HEK293 (cell line): ENCODE data around the gene ZNF436.

Experiments
- GLI4 ChIP-seq: fragments of 450-650 bp; formaldehyde crosslinking; IDR thresholded peaks from 2 replicates; pipeline ENCODE4 v1.5.1; 2016; ENCODE audit warnings: missing biosample characterization, missing genetic modification characterization
- IKZF3 ChIP-seq: fragments of 450-650 bp; IDR thresholded peaks from 2 replicates; pipeline ENCODE4 v1.5.0; 2018; ENCODE audit warnings: missing biosample characterization, mild to moderate bottlenecking, missing genetic modification characterization, moderate library complexity
- KLF16 ChIP-seq: fragments of 450-650 bp; formaldehyde crosslinking; IDR thresholded peaks from 2 replicates; pipeline ENCODE4 v1.5.1; 2017; ENCODE audit warnings: missing biosample characterization, missing genetic modification characterization
- REPIN1 ChIP-seq: fragments of 450-650 bp; formaldehyde crosslinking; IDR thresholded peaks from 2 replicates; pipeline ENCODE4 v1.5.1; 2017; ENCODE audit warnings: missing biosample characterization, missing genetic modification characterization, low read depth
- SP2 ChIP-seq: fragments of 450-650 bp; formaldehyde crosslinking; IDR thresholded peaks from 2 replicates; pipeline ENCODE4 v1.5.1; 2016; ENCODE audit warnings: missing biosample characterization, missing genetic modification characterization
- SP7 ChIP-seq: fragments of 450-650 bp; formaldehyde crosslinking; IDR thresholded peaks from 2 replicates; pipeline ENCODE4 v1.5.1; 2016; ENCODE audit warnings: missing biosample characterization, missing genetic modification characterization
- YY1 ChIP-seq: fragments of 450-650 bp; formaldehyde crosslinking; IDR thresholded peaks from 2 replicates; pipeline ENCODE4 v1.5.1; 2018; ENCODE audit warnings: missing biosample characterization, missing genetic modification characterization
- ZBTB20 ChIP-seq: fragments of 450-650 bp; formaldehyde crosslinking; IDR thresholded peaks from 2 replicates; pipeline ENCODE4 v1.5.1; 2016; ENCODE audit warnings: missing biosample characterization, missing genetic modification characterization
- ZBTB8A ChIP-seq: fragments of 450-650 bp; formaldehyde crosslinking; IDR thresholded peaks from 2 replicates; pipeline ENCODE4 v1.5.1; 2016; ENCODE audit warnings: missing biosample characterization, missing genetic modification characterization
- ZEB2 ChIP-seq: fragments of 450-650 bp; formaldehyde crosslinking; IDR thresholded peaks from 2 replicates; pipeline ENCODE4 v1.5.1; 2016; ENCODE audit warnings: missing biosample characterization, missing genetic modification characterization
- ZFP69B ChIP-seq: fragments of 450-650 bp; formaldehyde crosslinking; IDR thresholded peaks from 2 replicates; pipeline ENCODE4 v1.5.1; 2016; ENCODE audit warnings: missing biosample characterization, missing genetic modification characterization
- ZNF184 ChIP-seq: fragments of 450-650 bp; IDR thresholded peaks from 2 replicates; pipeline ENCODE4 v1.5.1; 2018; ENCODE audit warnings: missing biosample characterization, mild to moderate bottlenecking, missing genetic modification characterization
- ZNF239 ChIP-seq: fragments of 450-650 bp; formaldehyde crosslinking; IDR thresholded peaks from 2 replicates; pipeline ENCODE4 v1.5.1; 2016; ENCODE audit warnings: missing biosample characterization, missing genetic modification characterization
- ZNF24 ChIP-seq: fragments of 450-650 bp; formaldehyde crosslinking; IDR thresholded peaks from 2 replicates; pipeline ENCODE4 v1.5.1; 2016; ENCODE audit warnings: missing biosample characterization, missing genetic modification characterization
- ZNF324 ChIP-seq: fragments of 450-650 bp; formaldehyde crosslinking; IDR thresholded peaks from 2 replicates; pipeline ENCODE4 v1.5.1; 2016; ENCODE audit warnings: missing biosample characterization, missing genetic modification characterization
- ZNF335 ChIP-seq: fragments of 450-650 bp; formaldehyde crosslinking; conservative IDR thresholded peaks from 2 replicates; pipeline ENCODE4 v1.5.1; 2016; ENCODE audit warnings: missing biosample characterization, missing genetic modification characterization
- ZNF514 ChIP-seq: fragments of 450-650 bp; formaldehyde crosslinking; IDR thresholded peaks from 2 replicates; pipeline ENCODE4 v1.5.1; 2016; ENCODE audit warnings: missing biosample characterization, missing genetic modification characterization
- ZNF560 ChIP-seq: fragments of 450-650 bp; formaldehyde crosslinking; IDR thresholded peaks from 2 replicates; pipeline ENCODE4 v1.5.1; 2017; ENCODE audit warnings: missing biosample characterization, missing genetic modification characterization, borderline replicate concordance
- ZNF610 ChIP-seq: fragments of 450-650 bp; formaldehyde crosslinking; IDR thresholded peaks from 2 replicates; pipeline ENCODE4 v1.5.1; 2016; ENCODE audit warnings: missing biosample characterization, missing genetic modification characterization, borderline replicate concordance
- ZNF626 ChIP-seq: fragments of 450-650 bp; sonication (Bioruptor Pico); formaldehyde crosslinking; IDR thresholded peaks from 2 replicates; pipeline ENCODE4 v1.5.1; 2018; ENCODE audit warnings: missing biosample characterization, missing genetic modification characterization, inconsistent platforms
- ZNF747 ChIP-seq: fragments of 450-650 bp; formaldehyde crosslinking; IDR thresholded peaks from 2 replicates; pipeline ENCODE4 v1.5.1; 2016; ENCODE audit warnings: missing biosample characterization, missing genetic modification characterization
- ZNF791 ChIP-seq: fragments of 450-650 bp; formaldehyde crosslinking; IDR thresholded peaks from 2 replicates; pipeline ENCODE4 v1.5.1; 2016; ENCODE audit warnings: missing biosample characterization, missing genetic modification characterization
- ZNF792 ChIP-seq: fragments of 450-650 bp; formaldehyde crosslinking; IDR thresholded peaks from 2 replicates; pipeline ENCODE4 v1.5.1; 2016; ENCODE audit warnings: missing biosample characterization, missing genetic modification characterization
- TF ChIP-seq, protein P1 (sequence below): fragments of 450-650 bp; formaldehyde crosslinking; conservative IDR thresholded peaks from 2 replicates; pipeline ENCODE4 v1.5.1; 2016; ENCODE audit warnings: low read depth, missing biosample characterization, missing genetic modification characterization
- TF ChIP-seq, protein P2 (sequence below): fragments of 450-650 bp; formaldehyde crosslinking; IDR thresholded peaks from 2 replicates; pipeline ENCODE4 v1.5.1; 2016; ENCODE audit warnings: missing biosample characterization, missing genetic modification characterization
- TF ChIP-seq, protein P3 (sequence below): fragments of 450-650 bp; formaldehyde crosslinking; IDR thresholded peaks from 2 replicates; pipeline ENCODE4 v1.5.1; 2016; ENCODE audit warnings: missing biosample characterization, missing genetic modification characterization
- TF ChIP-seq, protein P4 (sequence below): fragments of 450-650 bp; formaldehyde crosslinking; IDR thresholded peaks from 2 replicates; pipeline ENCODE4 v1.5.1; 2016; ENCODE audit warnings: missing biosample characterization, missing genetic modification characterization, borderline replicate concordance

ZNF436 gene

DNA sequence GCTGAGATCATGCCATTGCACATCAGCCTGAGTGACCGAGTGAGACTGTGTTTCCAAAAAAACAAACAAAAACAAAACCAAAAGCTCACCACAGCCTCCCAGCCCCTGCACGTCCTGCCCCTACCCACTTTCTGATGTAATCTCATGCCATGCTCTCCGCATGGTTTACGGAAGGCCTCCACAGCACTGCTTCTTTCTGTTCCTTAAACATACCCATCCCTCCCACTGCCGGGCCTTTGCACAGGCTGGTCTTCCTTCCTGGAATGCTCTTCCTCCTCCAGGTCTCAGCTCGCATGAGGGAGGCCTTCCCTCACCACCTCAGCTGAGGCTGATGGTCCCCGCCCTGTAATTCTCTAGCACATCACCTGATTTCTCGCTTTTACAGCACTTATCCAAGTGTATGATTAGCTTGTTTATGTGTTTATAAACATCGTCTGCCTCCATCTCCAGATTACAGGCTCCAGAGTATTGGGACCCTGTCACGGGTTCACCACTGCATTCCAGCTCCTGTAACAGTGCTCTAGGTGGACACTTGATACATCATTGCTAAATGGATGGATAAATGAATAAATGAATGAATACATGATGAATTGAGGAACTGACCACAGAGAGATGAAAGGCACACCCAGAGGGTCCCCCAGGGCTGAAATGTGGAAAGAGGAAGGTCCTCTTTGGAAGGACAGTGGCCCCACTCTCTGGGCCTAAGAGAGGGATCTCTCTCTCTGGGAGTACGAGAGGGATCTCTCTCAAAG lies 32.8 kb upstream of the ZNF436 start (continued):
- TF ChIP-seq IKZF3, result no peak
- TF ChIP-seq KLF16 (tag by site-specific recombination), result peak; percentile 80
- TF ChIP-seq ZNF324 (tag by site-specific recombination), result 0 out of 2 replicates have a peak, but pooled peaks have one; percentile 58
- peak; percentile 31; the same call in 1 of the 2 replicates for TF ChIP-seq SP2 (tag by site-specific recombination)
- TF ChIP-seq, protein P1, sequence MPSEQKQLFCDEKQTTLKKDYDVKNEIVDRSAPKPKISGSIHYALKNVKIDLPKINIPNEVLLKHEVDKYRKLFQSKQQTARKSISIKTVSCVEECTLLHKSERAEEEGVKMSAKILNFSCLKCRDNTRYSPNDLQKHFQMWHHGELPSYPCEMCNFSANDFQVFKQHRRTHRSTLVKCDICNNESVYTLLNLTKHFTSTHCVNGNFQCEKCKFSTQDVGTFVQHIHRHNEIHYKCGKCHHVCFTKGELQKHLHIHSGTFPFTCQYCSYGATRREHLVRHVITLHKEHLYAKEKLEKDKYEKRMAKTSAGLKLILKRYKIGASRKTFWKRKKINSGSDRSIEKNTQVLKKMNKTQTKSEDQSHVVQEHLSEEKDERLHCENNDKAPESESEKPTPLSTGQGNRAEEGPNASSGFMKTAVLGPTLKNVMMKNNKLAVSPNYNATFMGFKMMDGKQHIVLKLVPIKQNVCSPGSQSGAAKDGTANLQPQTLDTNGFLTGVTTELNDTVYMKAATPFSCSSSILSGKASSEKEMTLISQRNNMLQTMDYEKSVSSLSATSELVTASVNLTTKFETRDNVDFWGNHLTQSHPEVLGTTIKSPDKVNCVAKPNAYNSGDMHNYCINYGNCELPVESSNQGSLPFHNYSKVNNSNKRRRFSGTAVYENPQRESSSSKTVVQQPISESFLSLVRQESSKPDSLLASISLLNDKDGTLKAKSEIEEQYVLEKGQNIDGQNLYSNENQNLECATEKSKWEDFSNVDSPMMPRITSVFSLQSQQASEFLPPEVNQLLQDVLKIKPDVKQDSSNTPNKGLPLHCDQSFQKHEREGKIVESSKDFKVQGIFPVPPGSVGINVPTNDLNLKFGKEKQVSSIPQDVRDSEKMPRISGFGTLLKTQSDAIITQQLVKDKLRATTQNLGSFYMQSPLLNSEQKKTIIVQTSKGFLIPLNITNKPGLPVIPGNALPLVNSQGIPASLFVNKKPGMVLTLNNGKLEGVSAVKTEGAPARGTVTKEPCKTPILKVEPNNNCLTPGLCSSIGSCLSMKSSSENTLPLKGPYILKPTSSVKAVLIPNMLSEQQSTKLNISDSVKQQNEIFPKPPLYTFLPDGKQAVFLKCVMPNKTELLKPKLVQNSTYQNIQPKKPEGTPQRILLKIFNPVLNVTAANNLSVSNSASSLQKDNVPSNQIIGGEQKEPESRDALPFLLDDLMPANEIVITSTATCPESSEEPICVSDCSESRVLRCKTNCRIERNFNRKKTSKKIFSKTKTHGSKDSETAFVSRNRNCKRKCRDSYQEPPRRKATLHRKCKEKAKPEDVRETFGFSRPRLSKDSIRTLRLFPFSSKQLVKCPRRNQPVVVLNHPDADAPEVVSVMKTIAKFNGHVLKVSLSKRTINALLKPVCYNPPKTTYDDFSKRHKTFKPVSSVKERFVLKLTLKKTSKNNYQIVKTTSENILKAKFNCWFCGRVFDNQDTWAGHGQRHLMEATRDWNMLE (tag by site-specific recombination), result peak; percentile 54; the same call in 1 of the 2 replicates
- no peak for TF ChIP-seq ZBTB8A (tag by site-specific recombination)
- no peak for TF ChIP-seq REPIN1
- no peak for TF ChIP-seq ZNF514 (tag by site-specific recombination)
- TF ChIP-seq ZNF792 (tag by site-specific recombination), result no peak
- TF ChIP-seq GLI4, result no peak
- TF ChIP-seq, protein P2, sequence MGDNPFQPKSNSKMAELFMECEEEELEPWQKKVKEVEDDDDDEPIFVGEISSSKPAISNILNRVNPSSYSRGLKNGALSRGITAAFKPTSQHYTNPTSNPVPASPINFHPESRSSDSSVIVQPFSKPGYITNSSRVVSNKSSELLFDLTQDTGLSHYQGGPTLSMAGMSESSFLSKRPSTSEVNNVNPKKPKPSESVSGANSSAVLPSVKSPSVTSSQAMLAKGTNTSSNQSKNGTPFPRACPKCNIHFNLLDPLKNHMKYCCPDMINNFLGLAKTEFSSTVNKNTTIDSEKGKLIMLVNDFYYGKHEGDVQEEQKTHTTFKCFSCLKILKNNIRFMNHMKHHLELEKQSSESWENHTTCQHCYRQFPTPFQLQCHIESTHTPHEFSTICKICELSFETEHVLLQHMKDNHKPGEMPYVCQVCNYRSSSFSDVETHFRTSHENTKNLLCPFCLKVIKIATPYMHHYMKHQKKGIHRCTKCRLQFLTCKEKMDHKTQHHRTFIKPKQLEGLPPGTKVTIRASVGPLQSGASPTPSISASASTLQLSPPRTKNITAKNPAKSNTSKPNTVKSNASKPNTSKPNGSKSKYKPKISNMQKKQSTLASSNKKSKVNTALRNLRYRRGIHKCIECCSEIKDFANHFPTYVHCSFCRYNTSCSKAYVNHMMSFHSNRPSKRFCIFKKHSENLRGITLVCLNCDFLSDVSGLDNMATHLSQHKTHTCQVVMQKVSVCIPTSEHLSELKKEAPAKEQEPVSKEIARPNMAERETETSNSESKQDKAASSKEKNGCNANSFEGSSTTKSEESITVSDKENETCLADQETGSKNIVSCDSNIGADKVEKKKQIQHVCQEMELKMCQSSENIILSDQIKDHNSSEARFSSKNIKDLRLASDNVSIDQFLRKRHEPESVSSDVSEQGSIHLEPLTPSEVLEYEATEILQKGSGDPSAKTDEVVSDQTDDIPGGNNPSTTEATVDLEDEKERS (tag by site-specific recombination), result no peak
- TF ChIP-seq ZNF239 (tag by site-specific recombination), result no peak
- TF ChIP-seq ZNF184, result no peak
- TF ChIP-seq, protein P3, sequence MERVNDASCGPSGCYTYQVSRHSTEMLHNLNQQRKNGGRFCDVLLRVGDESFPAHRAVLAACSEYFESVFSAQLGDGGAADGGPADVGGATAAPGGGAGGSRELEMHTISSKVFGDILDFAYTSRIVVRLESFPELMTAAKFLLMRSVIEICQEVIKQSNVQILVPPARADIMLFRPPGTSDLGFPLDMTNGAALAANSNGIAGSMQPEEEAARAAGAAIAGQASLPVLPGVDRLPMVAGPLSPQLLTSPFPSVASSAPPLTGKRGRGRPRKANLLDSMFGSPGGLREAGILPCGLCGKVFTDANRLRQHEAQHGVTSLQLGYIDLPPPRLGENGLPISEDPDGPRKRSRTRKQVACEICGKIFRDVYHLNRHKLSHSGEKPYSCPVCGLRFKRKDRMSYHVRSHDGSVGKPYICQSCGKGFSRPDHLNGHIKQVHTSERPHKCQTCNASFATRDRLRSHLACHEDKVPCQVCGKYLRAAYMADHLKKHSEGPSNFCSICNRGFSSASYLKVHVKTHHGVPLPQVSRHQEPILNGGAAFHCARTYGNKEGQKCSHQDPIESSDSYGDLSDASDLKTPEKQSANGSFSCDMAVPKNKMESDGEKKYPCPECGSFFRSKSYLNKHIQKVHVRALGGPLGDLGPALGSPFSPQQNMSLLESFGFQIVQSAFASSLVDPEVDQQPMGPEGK (tag by site-specific recombination), result 0 out of 2 replicates have a peak, but pooled peaks have one; percentile 50
- peak; percentile 22; the same call in 1 of the 2 replicates for TF ChIP-seq ZEB2 (tag by site-specific recombination)
- TF ChIP-seq ZNF626, result no peak
- TF ChIP-seq ZNF791 (tag by site-specific recombination), result no peak
- TF ChIP-seq ZBTB20 (tag by site-specific recombination), result peak; percentile 70; the same call in 1 of the 2 replicates
- TF ChIP-seq ZNF335, result peak; percentile 48; the same call in 1 of the 2 replicates
- no peak for TF ChIP-seq ZNF560 (tag by site-specific recombination)
- TF ChIP-seq SP7 (tag by site-specific recombination), result peak; percentile 93
- no peak for TF ChIP-seq ZNF747 (tag by site-specific recombination)
- peak; percentile 73; the same call in 1 of the 2 replicates for TF ChIP-seq ZNF24 (tag by site-specific recombination)
- no peak for TF ChIP-seq ZNF610 (tag by site-specific recombination)
- peak; percentile 20; the same call in 1 of the 2 replicates for TF ChIP-seq ZFP69B (tag by site-specific recombination)
- TF ChIP-seq, protein P4, sequence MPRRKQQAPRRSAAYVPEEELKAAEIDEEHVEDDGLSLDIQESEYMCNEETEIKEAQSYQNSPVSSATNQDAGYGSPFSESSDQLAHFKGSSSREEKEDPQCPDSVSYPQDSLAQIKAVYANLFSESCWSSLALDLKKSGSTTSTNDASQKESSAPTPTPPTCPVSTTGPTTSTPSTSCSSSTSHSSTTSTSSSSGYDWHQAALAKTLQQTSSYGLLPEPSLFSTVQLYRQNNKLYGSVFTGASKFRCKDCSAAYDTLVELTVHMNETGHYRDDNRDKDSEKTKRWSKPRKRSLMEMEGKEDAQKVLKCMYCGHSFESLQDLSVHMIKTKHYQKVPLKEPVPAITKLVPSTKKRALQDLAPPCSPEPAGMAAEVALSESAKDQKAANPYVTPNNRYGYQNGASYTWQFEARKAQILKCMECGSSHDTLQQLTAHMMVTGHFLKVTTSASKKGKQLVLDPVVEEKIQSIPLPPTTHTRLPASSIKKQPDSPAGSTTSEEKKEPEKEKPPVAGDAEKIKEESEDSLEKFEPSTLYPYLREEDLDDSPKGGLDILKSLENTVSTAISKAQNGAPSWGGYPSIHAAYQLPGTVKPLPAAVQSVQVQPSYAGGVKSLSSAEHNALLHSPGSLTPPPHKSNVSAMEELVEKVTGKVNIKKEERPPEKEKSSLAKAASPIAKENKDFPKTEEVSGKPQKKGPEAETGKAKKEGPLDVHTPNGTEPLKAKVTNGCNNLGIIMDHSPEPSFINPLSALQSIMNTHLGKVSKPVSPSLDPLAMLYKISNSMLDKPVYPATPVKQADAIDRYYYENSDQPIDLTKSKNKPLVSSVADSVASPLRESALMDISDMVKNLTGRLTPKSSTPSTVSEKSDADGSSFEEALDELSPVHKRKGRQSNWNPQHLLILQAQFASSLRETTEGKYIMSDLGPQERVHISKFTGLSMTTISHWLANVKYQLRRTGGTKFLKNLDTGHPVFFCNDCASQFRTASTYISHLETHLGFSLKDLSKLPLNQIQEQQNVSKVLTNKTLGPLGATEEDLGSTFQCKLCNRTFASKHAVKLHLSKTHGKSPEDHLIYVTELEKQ (tag by site-specific recombination), result no peak
- no peak for TF ChIP-seq YY1 (tag by site-specific recombination)
